Measurements from ENCODE around the gene SLC8B1. TPM values are rescaled to one million over a fixed set of nuclear protein-coding genes. Genes with fewer than 3 reads are reported as not detected.

The SLC8B1 gene
- total and polyA plus RNA-seq, 9 of the 15 experiments (the other 6 are each of a cell fraction or from before 2014, with no cell fraction given): 0.86 to 34.1 (median 18.5) TPM

GRCh38 chr12:113261847-113262470, 73.0 kb downstream of the SLC8B1 start (continued):
- TF ChIP-seq HDAC8 (tag; IDR thresholded peaks at IDR 0.05) (no peak), GTF3C2 (IDR thresholded peaks at IDR 0.05; ENCODE audit: borderline replicate concordance, extremely low read depth, insufficient read length) (no peak), ZNF239 (CRISPR knock-in tag; IDR thresholded peaks at IDR 0.05) (peak; percentile 35; the same call in 1 of the 2 replicates), SMAD3 (CRISPR knock-in tag; conservative IDR thresholded peaks at IDR 0.05) (0 out of 2 replicates have a peak, but pooled peaks have one; percentile 3), TEAD4 (IDR thresholded peaks at IDR 0.05; ENCODE audit: low read length) (peak; percentile 53; the same call in 1 of the 2 replicates), TEAD4 (CRISPR knock-in tag; IDR thresholded peaks at IDR 0.05; ENCODE audit: borderline replicate concordance) (no peak), NR2C1 (IDR thresholded peaks at IDR 0.05) (no peak), NR2C1 (tag; IDR thresholded peaks at IDR 0.05) (peak; percentile 78), GABPB2 (CRISPR knock-in tag; conservative IDR thresholded peaks at IDR 0.05) (no peak), ZNF41 (CRISPR knock-in tag; conservative IDR thresholded peaks at IDR 0.05) (no peak), MYC (IDR thresholded peaks at IDR 0.05; ENCODE audit: low read depth, low read length) (peak; percentile 34; the same call in 1 of the 2 replicates), MYC (CRISPR knock-in tag; IDR thresholded peaks at IDR 0.05; ENCODE audit: borderline replicate concordance, low read depth) (no peak), SPI1 (IDR thresholded peaks at IDR 0.05; ENCODE audit: borderline replicate concordance, low read depth, low read length) (no peak), ZNF197 (CRISPR knock-in tag; IDR thresholded peaks at IDR 0.05; ENCODE audit: low read depth) (peak; percentile 65; the same call in 1 of the 2 replicates), ZNF639 (CRISPR knock-in tag; conservative IDR thresholded peaks at IDR 0.05 in 1 of 2, IDR thresholded peaks at IDR 0.05 in 1 of 2) (peak in 1 of 2 experiments; percentile 78; a peak in 2 of 4 replicates), NR2C2 (CRISPR knock-in tag; IDR thresholded peaks at IDR 0.05) (no peak), NR2C2 (tag; IDR thresholded peaks at IDR 0.05) (peak; percentile 74), ZNF584 (CRISPR knock-in tag; IDR thresholded peaks at IDR 0.05; ENCODE audit: low read depth) (peak; percentile 56; the same call in 1 of the 2 replicates), NFATC3 (IDR thresholded peaks at IDR 0.05) (no peak), L3MBTL2 (IDR thresholded peaks at IDR 0.05) (no peak), CEBPG (CRISPR knock-in tag; IDR thresholded peaks at IDR 0.05) (no peak), CEBPG (tag; conservative IDR thresholded peaks at IDR 0.05 in 1 of 2, IDR thresholded peaks at IDR 0.05 in 1 of 2) (peak in 1 of 2 experiments; percentile 73; a peak in 3 of 4 replicates), CEBPB (tag; IDR thresholded peaks at IDR 0.05) (peak; percentile 74)
- TF ChIP-seq, protein P1, sequence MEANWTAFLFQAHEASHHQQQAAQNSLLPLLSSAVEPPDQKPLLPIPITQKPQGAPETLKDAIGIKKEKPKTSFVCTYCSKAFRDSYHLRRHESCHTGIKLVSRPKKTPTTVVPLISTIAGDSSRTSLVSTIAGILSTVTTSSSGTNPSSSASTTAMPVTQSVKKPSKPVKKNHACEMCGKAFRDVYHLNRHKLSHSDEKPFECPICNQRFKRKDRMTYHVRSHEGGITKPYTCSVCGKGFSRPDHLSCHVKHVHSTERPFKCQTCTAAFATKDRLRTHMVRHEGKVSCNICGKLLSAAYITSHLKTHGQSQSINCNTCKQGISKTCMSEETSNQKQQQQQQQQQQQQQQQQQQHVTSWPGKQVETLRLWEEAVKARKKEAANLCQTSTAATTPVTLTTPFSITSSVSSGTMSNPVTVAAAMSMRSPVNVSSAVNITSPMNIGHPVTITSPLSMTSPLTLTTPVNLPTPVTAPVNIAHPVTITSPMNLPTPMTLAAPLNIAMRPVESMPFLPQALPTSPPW (CRISPR knock-in tag; IDR thresholded peaks at IDR 0.05): peak; percentile 44; the same call in 1 of the 2 replicates

Data from K562 (cell line).